OCI-LY7 (cell line): ENCODE measurements around the gene TAOK2. TPM values are rescaled to one million over a fixed set of nuclear protein-coding genes. Genes with fewer than 3 reads are reported as not detected.
"Not testable (repeated sequence)": the region's sequence is repeated elsewhere in the genome, so short reads cannot be mapped to it uniquely, and the experiment has no call there.

Source experiments
- BruUV-seq: library from RNA; stranded (reverse); fragments of 400-500 nt; replicated peaks from 2 replicates; lab custom pipeline; 2021; lab: Mats Ljungman, UMichigan
- CTCF ChIA-PET: fragments of 300-600 bp; sonication (Branson Sonifier 250); formaldehyde crosslinking; loops from one replicate; lab custom pipeline; 2022; ENCODE audit warnings: antibody characterized with exemption; ENCODE audit not compliant: unreplicated experiment; lab: Charles Lee
- POLR2A ChIA-PET: fragments of 300-600 bp; sonication (Branson Sonifier 250); formaldehyde crosslinking; loops from one replicate; lab custom pipeline; 2022; ENCODE audit warnings: antibody characterized with exemption; lab: Charles Lee
- DNase-seq: peaks from one replicate; pipeline ENCODE4 v3.0.0-alpha.2; 2015; ENCODE audit warnings: low spot score
- H2AFZ ChIP-seq: fragments of 200-600 bp; sonication (generic), shearing (Covaris generic); 2 replicates; pipeline ENCODE4 v1.6.1; 2014; ENCODE audit warnings: mild to moderate bottlenecking, antibody characterized with exemption, low read length, moderate library complexity
- H3K27ac ChIP-seq: fragments of 200-600 bp; sonication (generic); 2 replicates; pipeline ENCODE4 v1.5.1; 2014; ENCODE audit warnings: mixed run types, low read depth, mild to moderate bottlenecking, moderate library complexity, low read length, inconsistent platforms; ENCODE audit not compliant: poor library complexity, severe bottlenecking
- H3K36me3 ChIP-seq: fragments of 200-600 bp; sonication (generic); 2 replicates; pipeline ENCODE4 v1.6.1; 2014; ENCODE audit warnings: mild to moderate bottlenecking, antibody characterized with exemption, low read length, moderate library complexity, mixed read lengths; ENCODE audit not compliant: insufficient read depth
- H3K4me1 ChIP-seq: fragments of 200-600 bp; sonication (generic); 2 replicates; pipeline ENCODE4 v1.5.1; 2014; ENCODE audit warnings: mild to moderate bottlenecking, low read length; ENCODE audit not compliant: insufficient read depth, poor library complexity, severe bottlenecking
- H3K4me2 ChIP-seq: fragments of 200-600 bp; sonication (generic); 2 replicates; pipeline ENCODE4 v1.6.1; 2014; ENCODE audit warnings: mild to moderate bottlenecking, low read length
- H3K4me3 ChIP-seq: fragments of 200-600 bp; sonication (generic); 2 replicates; pipeline ENCODE4 v1.5.1; 2014; ENCODE audit warnings: mild to moderate bottlenecking, low read depth, low read length; ENCODE audit not compliant: poor library complexity, severe bottlenecking
- H3K79me2 ChIP-seq: fragments of 200-600 bp; sonication (generic); 2 replicates; pipeline ENCODE4 v1.6.1; 2016; ENCODE audit warnings: low read depth, mild to moderate bottlenecking, low read length, moderate library complexity, mixed read lengths; ENCODE audit not compliant: insufficient read depth
- H3K9me2 ChIP-seq: fragments of 200-600 bp; sonication (generic); 2 replicates; pipeline ENCODE4 v1.6.1; 2016; ENCODE audit warnings: mild to moderate bottlenecking, low read length, mixed read lengths; ENCODE audit not compliant: insufficient read depth
- H3K9me3 ChIP-seq: fragments of 200-600 bp; sonication (generic); 2 replicates; pipeline ENCODE4 v1.6.1; 2014; ENCODE audit warnings: mild to moderate bottlenecking, mixed run types, low read length, mixed read lengths
- H4K20me1 ChIP-seq: fragments of 200-600 bp; sonication (generic); 2 replicates; pipeline ENCODE4 v1.6.1; 2014; ENCODE audit warnings: mild to moderate bottlenecking, antibody characterized with exemption, low read length, moderate library complexity, mixed read lengths; ENCODE audit not compliant: insufficient read depth
- EZH2phosphoT487 ChIP-seq: fragments of 200-600 bp; sonication (generic); IDR thresholded peaks from 2 replicates; pipeline ENCODE4 v1.6.1; 2018; ENCODE audit warnings: low read depth, borderline replicate concordance, mild to moderate bottlenecking, mixed run types, antibody characterized with exemption, low read length, moderate library complexity, mixed read lengths
- intact Hi-C: fragments of 100-400 bp; cut with micrococcal nuclease; formaldehyde crosslinking; loops from one replicate; pipeline ENCODE4 v1.10.0; 2022; ENCODE audit not compliant: unreplicated experiment
- total RNA-seq, 2 experiments: library from RNA; depleted of rRNA in 1 of 2; stranded (reverse); fragments of >200 nt in 1 of 2; shearing (Covaris generic) in 1 of 2; gene quantifications; 2 replicates each; pipeline ENCODE4 v1.2.3, GENCODE V29; 2014 to 2022
- TF ChIP-seq, protein P1 (sequence below): fragments of 200-600 bp; sonication (generic); conservative IDR thresholded peaks from 2 replicates; pipeline ENCODE4 v1.5.1; 2014; ENCODE audit warnings: mild to moderate bottlenecking, antibody characterized with exemption, low read length, moderate library complexity, mixed read lengths

Gene TAOK2
- total RNA-seq, 2 experiments from 2014 or later = 31.7 to 45.0 TPM

DNA sequence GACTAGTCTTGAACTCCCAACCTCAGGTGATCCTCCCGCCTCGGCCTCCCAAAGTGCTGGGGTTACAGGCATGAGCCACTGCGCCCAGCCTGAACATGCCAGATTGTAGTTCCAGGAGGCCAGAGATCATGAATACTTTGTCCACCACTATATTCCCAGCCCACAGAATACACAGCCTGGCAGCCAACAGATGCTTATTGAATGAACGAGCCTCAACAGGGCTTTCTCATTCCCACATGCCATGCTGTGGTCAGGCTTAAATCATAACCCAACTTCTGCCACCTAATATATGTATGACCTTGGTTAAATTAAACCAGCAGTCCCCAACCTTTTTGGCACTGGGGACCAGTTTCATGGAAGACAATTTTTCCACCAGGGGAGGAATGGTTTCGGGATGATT is 14.9 kb upstream of the TAOK2 start:
- H4K20me1 ChIP-seq = no peaks in the 10 kb centered on the region
- intact Hi-C loops = no loop called here
- no peak overlapping the region for H2AFZ ChIP-seq
- H3K36me3 ChIP-seq = no peaks in the 10 kb centered on the region
- peaks cover 42% of the 10 kb centered on the region for H3K4me1 ChIP-seq
- no peak overlapping the region for H3K4me2 ChIP-seq
- H3K79me2 ChIP-seq = no peaks in the 10 kb centered on the region
- ChIA-PET POLR2A (interaction anchor here (1.2 kb wide), 1 partner anchor 15 kb away, joined by 3 read pairs; the partner anchor contains the start of gene TAOK2), CTCF (interaction anchor here (0.6 kb wide), 1 partner anchor 15 kb away, joined by 3 read pairs; no protein-coding TSS in a partner anchor)
- no peak for TF ChIP-seq EZH2phosphoT487
- no peaks in the 10 kb centered on the region for H3K9me2 ChIP-seq
- H3K4me3 ChIP-seq = no peak overlapping the region
- DNase-seq = no peak
- no peak overlapping the region for H3K27ac ChIP-seq
- no peaks in the 10 kb centered on the region for H3K9me3 ChIP-seq
- BruUV-seq = no TSS peak

DNA sequence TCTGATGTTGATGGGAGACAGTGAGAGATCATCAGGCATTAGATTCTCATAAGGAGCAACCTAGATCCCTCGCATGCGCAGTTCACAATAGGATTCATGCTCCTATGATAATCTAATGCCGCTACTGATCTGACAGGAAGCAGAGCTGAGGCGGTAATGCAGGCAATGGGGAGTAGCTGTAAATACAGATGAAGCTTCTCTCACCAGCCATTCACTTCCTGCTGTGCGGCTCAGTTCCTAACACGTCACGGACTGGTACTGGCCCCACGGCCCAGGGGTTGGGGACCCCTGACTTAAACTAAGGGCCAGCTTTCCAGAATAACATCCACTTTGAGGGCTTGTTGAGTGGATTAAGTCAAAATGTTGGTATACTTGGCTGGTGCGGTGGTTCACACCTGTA is 14.4 kb upstream of the TAOK2 start:
- no TSS peak for BruUV-seq
- no peak overlapping the region for H3K4me2 ChIP-seq
- H3K9me2 ChIP-seq = no peaks in the 10 kb centered on the region
- H3K79me2 ChIP-seq = no peaks in the 10 kb centered on the region
- H3K4me3 ChIP-seq = no peak overlapping the region
- ChIA-PET CTCF (no interaction called here), POLR2A (interaction anchor here (1.0 to 1.2 kb wide), 2 partner anchors 15 to 30 kb away, joined by 3 to 4 read pairs; partner anchors contain the start of gene TAOK2)
- H3K27ac ChIP-seq = no peak overlapping the region
- intact Hi-C loops = no loop called here
- no peak overlapping the region for H2AFZ ChIP-seq
- no peak for TF ChIP-seq EZH2phosphoT487
- TF ChIP-seq, protein P1, sequence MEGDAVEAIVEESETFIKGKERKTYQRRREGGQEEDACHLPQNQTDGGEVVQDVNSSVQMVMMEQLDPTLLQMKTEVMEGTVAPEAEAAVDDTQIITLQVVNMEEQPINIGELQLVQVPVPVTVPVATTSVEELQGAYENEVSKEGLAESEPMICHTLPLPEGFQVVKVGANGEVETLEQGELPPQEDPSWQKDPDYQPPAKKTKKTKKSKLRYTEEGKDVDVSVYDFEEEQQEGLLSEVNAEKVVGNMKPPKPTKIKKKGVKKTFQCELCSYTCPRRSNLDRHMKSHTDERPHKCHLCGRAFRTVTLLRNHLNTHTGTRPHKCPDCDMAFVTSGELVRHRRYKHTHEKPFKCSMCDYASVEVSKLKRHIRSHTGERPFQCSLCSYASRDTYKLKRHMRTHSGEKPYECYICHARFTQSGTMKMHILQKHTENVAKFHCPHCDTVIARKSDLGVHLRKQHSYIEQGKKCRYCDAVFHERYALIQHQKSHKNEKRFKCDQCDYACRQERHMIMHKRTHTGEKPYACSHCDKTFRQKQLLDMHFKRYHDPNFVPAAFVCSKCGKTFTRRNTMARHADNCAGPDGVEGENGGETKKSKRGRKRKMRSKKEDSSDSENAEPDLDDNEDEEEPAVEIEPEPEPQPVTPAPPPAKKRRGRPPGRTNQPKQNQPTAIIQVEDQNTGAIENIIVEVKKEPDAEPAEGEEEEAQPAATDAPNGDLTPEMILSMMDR = no peak
- no peaks in the 10 kb centered on the region for H3K9me3 ChIP-seq
- no peaks in the 10 kb centered on the region for H3K36me3 ChIP-seq
- DNase-seq = no peak
- H4K20me1 ChIP-seq = no peaks in the 10 kb centered on the region
- H3K4me1 ChIP-seq = peaks cover 37% of the 10 kb centered on the region

DNA sequence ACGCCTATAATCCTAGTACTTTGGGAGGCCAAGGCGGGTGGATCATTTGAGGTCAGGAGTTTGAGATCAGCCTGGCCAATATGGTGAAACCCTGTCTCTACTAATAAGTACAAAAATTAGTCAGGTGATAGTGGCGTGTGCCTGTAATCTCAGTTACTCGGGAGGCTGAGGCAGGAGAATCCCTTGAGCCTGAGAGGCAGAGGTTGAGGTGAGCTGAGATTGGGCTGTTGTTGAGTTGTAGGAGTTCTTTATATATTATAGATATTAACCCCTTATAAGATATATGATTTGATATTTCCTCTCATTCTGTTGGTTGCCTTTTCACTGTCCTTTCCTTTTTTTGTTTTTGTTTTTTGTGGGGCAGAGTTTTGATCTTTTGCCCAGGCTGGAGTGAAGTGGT is 13.8 kb upstream of the TAOK2 start:
- intact Hi-C loops, H4K20me1 ChIP-seq, H3K4me3 ChIP-seq, H3K4me2 ChIP-seq, H3K36me3 ChIP-seq, H3K79me2 ChIP-seq, H3K9me3 ChIP-seq, H2AFZ ChIP-seq, CTCF ChIA-PET, H3K27ac ChIP-seq, H3K9me2 ChIP-seq, DNase-seq, BruUV-seq: not testable (repeated sequence)
- POLR2A ChIA-PET = interaction anchor here (0.7 to 3.4 kb wide), 4 partner anchors 13 to 109 kb away, joined by 3 to 56 read pairs (median 4); partner anchors contain the start of gene TAOK2
- H3K4me1 ChIP-seq = peaks cover 32% of the 10 kb centered on the region

DNA sequence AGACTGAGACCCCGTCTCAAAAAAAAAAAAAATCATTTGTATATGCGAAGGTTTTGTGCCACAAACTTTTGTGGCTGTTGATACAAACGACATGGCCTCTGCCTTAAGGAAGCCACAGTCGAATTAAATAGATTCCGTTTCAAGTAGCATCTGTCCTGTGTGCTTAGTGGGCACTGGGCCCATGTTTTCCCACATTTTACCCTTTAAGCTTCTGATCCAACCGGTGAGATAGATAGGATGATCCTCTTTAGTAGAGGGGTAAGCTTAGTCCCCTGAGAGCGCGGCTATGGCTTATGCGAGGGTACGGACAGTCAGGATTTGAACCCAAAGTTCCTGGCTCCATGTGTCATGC is 12.6 kb upstream of the TAOK2 start:
- ChIA-PET POLR2A (interaction anchor here (0.6 to 3.4 kb wide), 12 partner anchors 11 to 145 kb away, joined by 3 to 56 read pairs (median 4); partner anchors contain the start of genes HIRIP3, INO80E, KCTD13 and PAGR1), CTCF (no interaction called here)
- TF ChIP-seq, protein P1 = no peak
- TF ChIP-seq EZH2phosphoT487 = no peak
- no peak for DNase-seq
- no peaks in the 10 kb centered on the region for H4K20me1 ChIP-seq
- H3K27ac ChIP-seq = peak overlapping the region; percentile 56
- peaks cover 6% of the 10 kb centered on the region for H3K36me3 ChIP-seq
- no peaks in the 10 kb centered on the region for H3K9me3 ChIP-seq
- no peaks in the 10 kb centered on the region for H3K79me2 ChIP-seq
- peaks cover 19% of the 10 kb centered on the region for H3K4me1 ChIP-seq
- H3K4me2 ChIP-seq = peak overlapping the region; percentile 95
- H3K4me3 ChIP-seq = peak overlapping the region; percentile 75
- peak overlapping the region; percentile 73 for H2AFZ ChIP-seq
- no peaks in the 10 kb centered on the region for H3K9me2 ChIP-seq
- intact Hi-C loops = no loop called here
- TSS peak; percentile 95 for BruUV-seq
